HepG2 (cell line): ENCODE measurements around the gene TMEM198. TPM values are rescaled to one million over a fixed set of nuclear protein-coding genes. Genes with fewer than 3 reads are reported as not detected.

Source experiments
- DNMT3B ChIP-seq: conservative IDR thresholded peaks from 2 replicates; pipeline ENCODE4 v1.6.1; 2016; ENCODE audit warnings: missing biosample characterization, control low read depth
- HNRNPLL ChIP-seq: fragments of 200-400 bp; formaldehyde crosslinking; IDR thresholded peaks from 2 replicates; pipeline ENCODE4 v1.6.1; 2017; ENCODE audit warnings: mild to moderate bottlenecking, low read depth, low read length; ENCODE audit not compliant: poor library complexity, severe bottlenecking
- IRF2 ChIP-seq: IDR thresholded peaks from 2 replicates; pipeline ENCODE4 v1.6.1; 2018; ENCODE audit warnings: missing genetic modification reagents, missing compliant biosample characterization
- MBNL3 ChIP-seq: fragments of 250-450 bp; sonication (Bioruptor Pico); conservative IDR thresholded peaks from 2 replicates; pipeline ENCODE4 v1.8.0; 2022; ENCODE audit warnings: mild to moderate bottlenecking, inconsistent platforms
- NFAT5 ChIP-seq: sonication (generic); formaldehyde crosslinking; IDR thresholded peaks from 2 replicates; pipeline ENCODE4 v1.4.0; 2020; ENCODE audit warnings: missing genetic modification reagents
- TEF ChIP-seq: sonication (generic); formaldehyde crosslinking; IDR thresholded peaks from 2 replicates; pipeline ENCODE4 v1.5.0; 2020; ENCODE audit warnings: missing genetic modification reagents
- TGIF2 ChIP-seq: IDR thresholded peaks from 2 replicates; pipeline ENCODE4 v1.6.1; 2016; ENCODE audit warnings: control low read depth, missing compliant biosample characterization
- THAP7 ChIP-seq: sonication (generic); formaldehyde crosslinking; IDR thresholded peaks from 2 replicates; pipeline ENCODE4 v1.8.1; 2023; ENCODE audit warnings: mild to moderate bottlenecking, missing genetic modification reagents
- ZNF263 ChIP-seq: sonication (generic); formaldehyde crosslinking; IDR thresholded peaks from 2 replicates; pipeline ENCODE4 v1.4.0; 2020; ENCODE audit warnings: missing genetic modification reagents
- ZNF337 ChIP-seq: sonication (generic); formaldehyde crosslinking; IDR thresholded peaks from 2 replicates; pipeline ENCODE4 v1.5.1; 2020; ENCODE audit warnings: missing genetic modification reagents, low read depth, mild to moderate bottlenecking, borderline replicate concordance
- ZNF354B ChIP-seq: sonication (generic); formaldehyde crosslinking; IDR thresholded peaks from 2 replicates; pipeline ENCODE4 v1.8.0; 2022; ENCODE audit warnings: mild to moderate bottlenecking, missing genetic modification reagents
- ZNF468 ChIP-seq: sonication (generic); formaldehyde crosslinking; IDR thresholded peaks from 2 replicates; pipeline ENCODE4 v1.8.0; 2022; ENCODE audit warnings: mild to moderate bottlenecking, moderate library complexity, missing genetic modification reagents
- ZNF512B ChIP-seq: sonication (generic); formaldehyde crosslinking; IDR thresholded peaks from 2 replicates; pipeline ENCODE4 v1.5.1; 2020; ENCODE audit warnings: missing genetic modification reagents, mild to moderate bottlenecking, borderline replicate concordance
- ZNF678 ChIP-seq: sonication (generic); formaldehyde crosslinking; IDR thresholded peaks from 2 replicates; pipeline ENCODE4 v1.4.0; 2020; ENCODE audit warnings: mild to moderate bottlenecking, missing genetic modification reagents
- ZNF691 ChIP-seq: sonication (generic); formaldehyde crosslinking; IDR thresholded peaks from 2 replicates; pipeline ENCODE4 v1.4.0; 2020; ENCODE audit warnings: missing genetic modification reagents, low read depth, mild to moderate bottlenecking, borderline replicate concordance
- ZSCAN5A ChIP-seq: sonication (generic); formaldehyde crosslinking; IDR thresholded peaks from 2 replicates; pipeline ENCODE4 v1.8.0; 2022; ENCODE audit warnings: mild to moderate bottlenecking, missing genetic modification reagents, borderline replicate concordance
- polyA plus RNA-seq, 8 experiments: library from polyadenylated mRNA; depleted of rRNA in 3 of 8; stranded (reverse) in 7 of 8; unstranded in 1 of 8; fragments of >200 nt; fragmentation: Illumina TruSeq in 4 of 8; extraction: Trizol in 4 of 8; gene quantifications; 2 replicates each; pipeline versions ENCODE4 v1.2.1 to v1.2.3, GENCODE V29; 2011 to 2016; ENCODE audit warnings: low read depth in 4 of 8, missing spikeins in 1 of 8, mixed read lengths in 1 of 8; ENCODE audit not compliant: insufficient read depth in 1 of 8
- total RNA-seq, 5 experiments: library from RNA; depleted of rRNA; stranded (reverse); fragments of >200 nt; fragmentation: Illumina TruSeq; extraction: Trizol; gene quantifications; 2 replicates each; pipeline ENCODE4 v1.2.3, GENCODE V29; 2016; ENCODE audit warnings: low read depth in 1 of 5

TMEM198 gene
- total and polyA plus RNA-seq, 2 of the 13 experiments (the other 11 are each of a cell fraction or from before 2014, with no cell fraction given) = 17.3 to 23.5 TPM

GRCh38 chr2:219530048-219530963 is 13.5 kb upstream of the TMEM198 start (continued):
- TF ChIP-seq TGIF2 (CRISPR knock-in tag) (no peak), ZNF678 (CRISPR knock-in tag) (no peak), ZNF263 (CRISPR knock-in tag) (peak; percentile 51; the same call in 1 of the 2 replicates), HNRNPLL (peak; percentile 54), ZNF691 (peak; percentile 68; the same call in 1 of the 2 replicates), ZNF337 (CRISPR knock-in tag) (no peak), ZNF468 (no peak), ZSCAN5A (CRISPR knock-in tag) (no peak), TEF (no peak), DNMT3B (CRISPR knock-in tag) (no peak), ZNF354B (CRISPR knock-in tag) (no peak), NFAT5 (CRISPR knock-in tag) (no peak), THAP7 (CRISPR knock-in tag) (no peak), IRF2 (peak; percentile 49; the same call in 1 of the 2 replicates), ZNF512B (CRISPR knock-in tag) (no peak), MBNL3 (CRISPR knock-in tag) (no peak)
